ENCODE results near the gene FAM222A. TPM values are rescaled to one million over a fixed set of nuclear protein-coding genes. Genes with fewer than 3 reads are reported as not detected.

Gene FAM222A
- total RNA-seq, 2 experiments from 2014 or later, result 0.76 to 1.0 TPM

DNA sequence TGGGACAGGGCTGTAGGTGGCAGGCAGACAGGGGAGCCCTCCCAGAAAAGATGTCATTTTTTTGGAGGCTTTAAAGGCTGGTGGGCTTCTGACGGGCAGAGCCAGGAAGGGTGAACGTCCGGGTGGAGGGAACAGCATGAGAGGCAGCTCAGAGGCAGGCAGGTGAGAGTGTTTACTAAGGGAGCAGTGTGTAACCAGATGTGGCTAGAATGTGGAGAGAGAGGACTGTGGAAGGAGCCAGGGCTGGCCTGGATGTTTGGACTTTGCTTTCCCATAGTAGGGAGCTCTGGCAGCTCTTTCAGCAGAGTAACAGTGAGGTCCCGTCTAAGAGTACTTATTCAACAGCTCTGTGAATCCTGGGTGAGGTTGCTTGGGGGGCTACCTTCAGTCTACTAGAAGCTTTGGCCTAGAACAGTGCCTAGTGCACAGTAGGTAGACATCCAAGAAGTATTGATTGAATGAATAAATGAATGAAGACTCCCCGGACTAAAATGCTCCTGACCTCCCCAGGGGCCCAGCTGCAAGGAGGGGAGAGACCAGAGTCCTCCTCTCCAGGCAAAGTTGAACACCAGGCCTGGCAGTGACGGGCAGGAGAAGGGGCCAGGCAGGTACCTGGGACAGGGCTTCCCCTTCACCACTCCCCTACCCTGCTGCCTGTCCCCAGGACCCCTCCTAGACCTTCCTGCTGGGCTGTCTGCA, 8.5 kb downstream of the FAM222A start:
- TF ChIP-seq, protein P1, sequence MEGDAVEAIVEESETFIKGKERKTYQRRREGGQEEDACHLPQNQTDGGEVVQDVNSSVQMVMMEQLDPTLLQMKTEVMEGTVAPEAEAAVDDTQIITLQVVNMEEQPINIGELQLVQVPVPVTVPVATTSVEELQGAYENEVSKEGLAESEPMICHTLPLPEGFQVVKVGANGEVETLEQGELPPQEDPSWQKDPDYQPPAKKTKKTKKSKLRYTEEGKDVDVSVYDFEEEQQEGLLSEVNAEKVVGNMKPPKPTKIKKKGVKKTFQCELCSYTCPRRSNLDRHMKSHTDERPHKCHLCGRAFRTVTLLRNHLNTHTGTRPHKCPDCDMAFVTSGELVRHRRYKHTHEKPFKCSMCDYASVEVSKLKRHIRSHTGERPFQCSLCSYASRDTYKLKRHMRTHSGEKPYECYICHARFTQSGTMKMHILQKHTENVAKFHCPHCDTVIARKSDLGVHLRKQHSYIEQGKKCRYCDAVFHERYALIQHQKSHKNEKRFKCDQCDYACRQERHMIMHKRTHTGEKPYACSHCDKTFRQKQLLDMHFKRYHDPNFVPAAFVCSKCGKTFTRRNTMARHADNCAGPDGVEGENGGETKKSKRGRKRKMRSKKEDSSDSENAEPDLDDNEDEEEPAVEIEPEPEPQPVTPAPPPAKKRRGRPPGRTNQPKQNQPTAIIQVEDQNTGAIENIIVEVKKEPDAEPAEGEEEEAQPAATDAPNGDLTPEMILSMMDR (IDR thresholded peaks at IDR 0.05), result no peak
- ATAC-seq (no peak), DNase-seq (no peak)
- H3K4me1 Mint-ChIP-seq (ENCODE audit: low read depth), result no peaks in the 10 kb centered on the region
- ChIA-PET POLR2A (no interaction called here), CTCF (interaction anchor here (1.5 kb wide), 1 partner anchor 53 kb away, joined by 6 read pairs; no protein-coding TSS in a partner anchor)
- no peaks in the 10 kb centered on the region for H3K36me3 Mint-ChIP-seq (ENCODE audit: low read depth)
- peaks cover 6% of the 10 kb centered on the region for H3K27me3 Mint-ChIP-seq
- no peak overlapping the region for H3K4me3 Mint-ChIP-seq
- intact Hi-C loops (cut with micrococcal nuclease), result no loop called here
- no peaks in the 10 kb centered on the region for H3K9me3 Mint-ChIP-seq
- H3K27ac Mint-ChIP-seq, result no peak overlapping the region

DNA sequence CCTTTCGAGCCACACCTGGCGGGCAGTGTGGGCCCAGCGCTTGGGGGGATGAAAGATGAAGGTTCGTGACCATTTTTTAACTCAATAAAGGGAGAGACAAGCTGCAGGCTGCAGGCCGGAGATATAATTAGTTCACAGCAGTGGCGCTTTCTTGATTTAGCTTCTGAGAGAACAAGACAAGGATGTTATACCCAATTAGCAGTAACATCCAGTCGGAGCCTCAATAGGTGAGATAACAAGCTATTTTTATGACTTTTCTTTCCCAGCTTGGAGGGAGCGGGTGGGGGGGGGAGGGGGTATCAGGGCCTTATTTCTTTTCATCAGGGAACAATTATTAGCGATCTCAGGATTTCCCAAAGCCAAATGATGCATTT, 9.1 kb downstream of the FAM222A start:
- intact Hi-C loops (cut with micrococcal nuclease), result no loop called here
- ChIA-PET POLR2A (no interaction called here), CTCF (no interaction called here)
- Mint-ChIP-seq H3K27me3 (peaks cover 6% of the 10 kb centered on the region), H3K9me3 (no peaks in the 10 kb centered on the region), H3K27ac (no peak overlapping the region), H3K4me3 (no peak overlapping the region), H3K36me3 (ENCODE audit: low read depth) (no peaks in the 10 kb centered on the region), H3K4me1 (ENCODE audit: low read depth) (peaks cover under 1% of the 10 kb centered on the region)
- ATAC-seq (no peak), DNase-seq (no peak)
- TF ChIP-seq, protein P1 (IDR thresholded peaks at IDR 0.05), result no peak

- POLR2A ChIA-PET, result no interaction called here
- TF ChIP-seq, protein P1 (IDR thresholded peaks at IDR 0.05), result no peak
- no peaks in the 10 kb centered on the region for H3K9me3 Mint-ChIP-seq
Observed at GRCh38 chr12:109723311-109723881, 9.8 kb downstream of the FAM222A start.

GRCh38 chr12:109724321-109724892, 10.8 kb downstream of the FAM222A start:
- ChIA-PET POLR2A (no interaction called here), CTCF (no interaction called here)
- no peaks in the 10 kb centered on the region for H3K36me3 Mint-ChIP-seq (ENCODE audit: low read depth)
- DNase-seq, result no peak
- ATAC-seq, result no peak
- H3K4me1 Mint-ChIP-seq (ENCODE audit: low read depth), result peaks cover 3% of the 10 kb centered on the region
- no peak overlapping the region for H3K27ac Mint-ChIP-seq
- intact Hi-C loops (cut with micrococcal nuclease), result no loop called here
- H3K9me3 Mint-ChIP-seq, result no peaks in the 10 kb centered on the region
- no peak overlapping the region for H3K4me3 Mint-ChIP-seq
- TF ChIP-seq, protein P1 (IDR thresholded peaks at IDR 0.05), result no peak
- H3K27me3 Mint-ChIP-seq, result no peaks in the 10 kb centered on the region

More at GRCh38 chr12:109723311-109723881, 9.8 kb downstream of the FAM222A start:
- intact Hi-C loops (cut with micrococcal nuclease), result no loop called here
- CTCF ChIA-PET, result no interaction called here
- Mint-ChIP-seq H3K4me1 (ENCODE audit: low read depth) (peaks cover 3% of the 10 kb centered on the region), H3K27ac (no peak overlapping the region), H3K27me3 (peaks cover 6% of the 10 kb centered on the region), H3K36me3 (ENCODE audit: low read depth) (no peaks in the 10 kb centered on the region), H3K4me3 (no peak overlapping the region)
- ATAC-seq (no peak), DNase-seq (no peak)

Measured in activated CD8-positive, alpha-beta T cell treated with anti-CD3 and anti-CD28 coated beads for 36 hours (primary cell).